ENCODE data around the gene GDA. TPM values are rescaled to one million over a fixed set of nuclear protein-coding genes. Genes with fewer than 3 reads are reported as not detected.

GDA gene
- total RNA-seq, 4 donors from 2014 or later = 0.76 to 2.4 TPM; not detected in 2

DNA sequence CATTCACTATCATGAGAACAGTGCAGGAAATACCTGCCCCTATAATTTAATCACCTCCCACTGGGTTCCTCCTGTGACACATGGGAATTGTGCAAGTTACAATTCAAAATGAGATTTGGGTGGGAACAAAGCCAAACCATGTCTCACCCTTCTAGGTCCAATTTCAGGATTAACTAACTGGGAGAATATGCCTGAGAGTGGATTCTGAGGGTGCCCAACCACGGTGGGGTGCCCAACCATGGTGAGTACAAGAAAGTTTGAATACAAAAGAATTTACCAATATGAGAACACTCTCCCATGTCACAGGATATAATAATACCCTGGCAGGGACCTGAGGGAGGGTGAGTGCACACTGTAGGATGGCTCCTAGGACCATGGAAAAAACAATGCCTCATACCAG, 17.2 kb upstream of the GDA start:
- Histone ChIP-seq H3K4me1 (no peaks in the 10 kb centered on the region), H3K9me3 (no peaks in the 10 kb centered on the region), H3K27ac (no peak overlapping the region), H3K36me3 (no peaks in the 10 kb centered on the region), H3K27me3 (no peaks in the 10 kb centered on the region), H3K4me3 (no peak overlapping the region)
- no peak for DNase-seq
- WGBS, 2 donors = 43 to 64% methylated on average over 1 of the region's 1 CpG
- TF ChIP-seq, protein P1, sequence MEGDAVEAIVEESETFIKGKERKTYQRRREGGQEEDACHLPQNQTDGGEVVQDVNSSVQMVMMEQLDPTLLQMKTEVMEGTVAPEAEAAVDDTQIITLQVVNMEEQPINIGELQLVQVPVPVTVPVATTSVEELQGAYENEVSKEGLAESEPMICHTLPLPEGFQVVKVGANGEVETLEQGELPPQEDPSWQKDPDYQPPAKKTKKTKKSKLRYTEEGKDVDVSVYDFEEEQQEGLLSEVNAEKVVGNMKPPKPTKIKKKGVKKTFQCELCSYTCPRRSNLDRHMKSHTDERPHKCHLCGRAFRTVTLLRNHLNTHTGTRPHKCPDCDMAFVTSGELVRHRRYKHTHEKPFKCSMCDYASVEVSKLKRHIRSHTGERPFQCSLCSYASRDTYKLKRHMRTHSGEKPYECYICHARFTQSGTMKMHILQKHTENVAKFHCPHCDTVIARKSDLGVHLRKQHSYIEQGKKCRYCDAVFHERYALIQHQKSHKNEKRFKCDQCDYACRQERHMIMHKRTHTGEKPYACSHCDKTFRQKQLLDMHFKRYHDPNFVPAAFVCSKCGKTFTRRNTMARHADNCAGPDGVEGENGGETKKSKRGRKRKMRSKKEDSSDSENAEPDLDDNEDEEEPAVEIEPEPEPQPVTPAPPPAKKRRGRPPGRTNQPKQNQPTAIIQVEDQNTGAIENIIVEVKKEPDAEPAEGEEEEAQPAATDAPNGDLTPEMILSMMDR (IDR thresholded peaks at IDR 0.05) = no peak
- TF ChIP-seq POLR2A (IDR thresholded peaks at IDR 0.05) = no peak
- intact Hi-C loops (cut with DNase I) = no loop called here

DNA sequence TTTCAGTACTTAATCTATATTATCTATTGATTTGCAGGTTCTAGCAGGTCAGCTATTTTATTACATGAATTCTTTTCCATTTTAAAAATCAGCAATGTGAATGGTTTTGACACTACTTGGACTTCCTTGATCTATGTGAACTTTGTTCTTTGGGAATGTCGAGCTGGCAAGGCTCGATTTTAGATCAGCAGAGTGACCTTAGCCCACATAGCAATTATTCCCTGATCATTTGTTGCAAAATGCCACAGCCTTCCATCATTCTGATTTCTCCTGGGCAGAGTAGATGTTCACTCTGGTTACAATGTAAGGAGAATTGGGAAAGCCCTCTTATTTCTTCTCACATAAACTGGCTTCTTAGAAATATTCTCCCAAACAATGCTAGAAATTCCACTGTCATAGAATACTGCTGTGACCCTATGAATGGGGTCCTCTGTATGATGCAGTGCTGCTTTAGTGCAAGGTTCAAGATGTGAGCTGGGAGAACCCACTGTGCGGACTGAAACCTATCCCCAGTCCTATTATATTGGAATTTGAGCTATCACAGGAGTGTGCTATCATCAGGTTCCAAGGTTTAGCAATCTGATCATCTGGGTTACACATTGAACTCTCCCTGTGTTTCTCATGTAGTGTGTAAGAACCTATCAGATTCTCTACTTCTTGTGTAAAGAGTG, 15.7 kb upstream of the GDA start:
- 64 to 68% methylated on average over 3 of the region's 3 CpGs for WGBS, 2 donors
- Histone ChIP-seq H3K4me1 (no peaks in the 10 kb centered on the region), H3K36me3 (no peaks in the 10 kb centered on the region), H3K27ac (no peak overlapping the region), H3K27me3 (no peaks in the 10 kb centered on the region), H3K9me3 (no peaks in the 10 kb centered on the region), H3K4me3 (no peak overlapping the region)
- intact Hi-C loops (cut with DNase I) = no loop called here
- TF ChIP-seq, protein P1 (IDR thresholded peaks at IDR 0.05) = no peak
- TF ChIP-seq POLR2A (IDR thresholded peaks at IDR 0.05) = no peak
- no peak for DNase-seq

GRCh38 chr9:72134801-72135200, 14.4 kb upstream of the GDA start:
- Histone ChIP-seq H3K36me3 (no peaks in the 10 kb centered on the region), H3K4me3 (no peak overlapping the region), H3K4me1 (no peaks in the 10 kb centered on the region), H3K27ac (no peak overlapping the region), H3K27me3 (no peaks in the 10 kb centered on the region), H3K9me3 (no peaks in the 10 kb centered on the region)
- TF ChIP-seq POLR2A (IDR thresholded peaks at IDR 0.05) = no peak
- TF ChIP-seq, protein P1 (IDR thresholded peaks at IDR 0.05) = no peak
- intact Hi-C loops (cut with DNase I) = no loop called here
- 90 to 100% methylated on average over 1 of the region's 1 CpG for whole genome bisulfite sequencing, 2 donors
- no peak for DNase-seq

DNA sequence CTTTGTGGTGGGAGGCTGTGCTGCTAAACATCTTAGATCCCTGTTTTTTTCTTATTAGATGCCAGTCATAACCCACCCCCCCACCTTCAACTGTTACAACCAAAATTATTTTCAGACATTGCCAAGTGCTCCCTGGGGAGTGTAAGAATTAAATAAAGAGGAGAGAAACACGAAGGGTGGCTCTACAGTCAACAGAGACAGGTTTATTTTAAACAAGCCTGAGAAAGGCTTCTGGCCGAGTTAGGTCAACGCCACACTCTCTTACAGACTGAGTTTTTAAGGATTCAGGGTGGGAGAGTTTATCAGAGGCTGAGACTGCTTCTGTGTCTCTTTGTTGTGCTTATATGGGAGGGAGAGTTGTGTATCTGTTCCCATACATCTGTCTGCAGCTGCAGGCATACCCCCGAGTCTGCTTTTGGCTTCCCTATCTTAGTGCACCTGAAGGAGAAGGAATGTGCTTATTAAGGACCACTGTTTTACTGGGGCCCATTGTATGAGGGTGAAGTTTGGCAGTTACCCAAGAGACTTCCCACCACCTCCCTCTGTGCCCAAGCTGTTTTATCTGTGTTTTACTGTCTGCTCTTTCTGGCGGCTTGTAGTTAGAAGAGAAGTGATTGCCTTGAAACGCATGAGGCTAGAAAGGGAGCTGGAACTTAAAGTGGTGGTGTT, 11.4 kb upstream of the GDA start:
- Histone ChIP-seq H3K27me3 (no peaks in the 10 kb centered on the region), H3K36me3 (no peaks in the 10 kb centered on the region), H3K4me3 (no peak overlapping the region), H3K4me1 (no peaks in the 10 kb centered on the region), H3K27ac (no peak overlapping the region), H3K9me3 (no peaks in the 10 kb centered on the region)
- 74 to 83% methylated on average over 6 of the region's 6 CpGs for WGBS, 2 donors
- TF ChIP-seq POLR2A (IDR thresholded peaks at IDR 0.05) = no peak
- TF ChIP-seq, protein P1 (IDR thresholded peaks at IDR 0.05) = no peak
- intact Hi-C loops (cut with DNase I) = no loop called here
- DNase-seq = no peak

- Histone ChIP-seq H3K36me3 (no peaks in the 10 kb centered on the region), H3K4me1 (no peaks in the 10 kb centered on the region), H3K27me3 (no peaks in the 10 kb centered on the region), H3K4me3 (no peak overlapping the region), H3K27ac (no peak overlapping the region), H3K9me3 (no peaks in the 10 kb centered on the region)
- no peak for TF ChIP-seq POLR2A (IDR thresholded peaks at IDR 0.05)
- TF ChIP-seq, protein P1 (IDR thresholded peaks at IDR 0.05) = no peak
- intact Hi-C loops (cut with DNase I) = no loop called here
- 68 to 73% methylated on average over 2 of the region's 2 CpGs for WGBS, 2 donors
- no peak for DNase-seq
These were observed 10.0 kb upstream of the GDA start for GRCh38 chr9:72139226-72139625.

All from esophagus squamous epithelium (tissue), 5 donors.